ENCODE results near the gene USP2.

The USP2 gene

DNA sequence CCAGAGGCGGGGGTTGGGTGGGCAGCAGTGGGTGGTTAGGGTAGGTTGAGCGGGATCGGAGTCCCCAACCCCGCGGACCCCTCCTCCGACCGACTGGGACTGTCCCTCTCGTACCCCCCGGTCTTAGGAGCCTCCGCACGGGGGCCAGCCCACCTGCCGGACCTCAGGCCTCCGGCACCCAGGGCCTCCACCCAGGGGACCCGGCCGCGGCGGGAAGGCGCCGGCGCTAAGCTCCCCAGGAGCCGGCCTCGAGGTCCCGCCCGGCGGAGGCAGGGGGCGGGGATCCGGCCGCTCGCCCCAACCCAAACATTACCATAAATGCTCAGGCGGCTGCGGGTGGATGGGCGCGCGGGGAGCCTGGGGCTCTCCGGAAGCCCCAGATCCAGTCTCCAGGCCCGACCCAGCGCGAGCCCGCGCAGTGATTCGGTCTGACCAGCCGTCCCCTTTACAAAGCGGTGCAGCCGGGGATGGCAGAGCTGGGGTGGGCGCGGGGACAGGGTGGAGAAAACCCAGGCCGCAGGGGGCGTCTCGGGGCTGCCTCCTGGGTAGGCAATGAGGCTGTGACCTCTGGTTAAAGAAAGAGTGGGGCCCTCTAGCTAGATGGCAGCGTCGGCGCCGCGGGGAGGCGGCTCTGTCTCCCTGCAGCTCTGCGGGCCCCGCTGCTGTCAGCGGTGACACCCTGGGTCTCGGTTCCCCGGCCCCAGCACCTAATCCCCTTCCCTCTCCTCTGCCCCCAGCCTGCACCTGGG lies 60.5 kb downstream of the USP2 start:
- DNase-seq: peak; percentile 86

DNA sequence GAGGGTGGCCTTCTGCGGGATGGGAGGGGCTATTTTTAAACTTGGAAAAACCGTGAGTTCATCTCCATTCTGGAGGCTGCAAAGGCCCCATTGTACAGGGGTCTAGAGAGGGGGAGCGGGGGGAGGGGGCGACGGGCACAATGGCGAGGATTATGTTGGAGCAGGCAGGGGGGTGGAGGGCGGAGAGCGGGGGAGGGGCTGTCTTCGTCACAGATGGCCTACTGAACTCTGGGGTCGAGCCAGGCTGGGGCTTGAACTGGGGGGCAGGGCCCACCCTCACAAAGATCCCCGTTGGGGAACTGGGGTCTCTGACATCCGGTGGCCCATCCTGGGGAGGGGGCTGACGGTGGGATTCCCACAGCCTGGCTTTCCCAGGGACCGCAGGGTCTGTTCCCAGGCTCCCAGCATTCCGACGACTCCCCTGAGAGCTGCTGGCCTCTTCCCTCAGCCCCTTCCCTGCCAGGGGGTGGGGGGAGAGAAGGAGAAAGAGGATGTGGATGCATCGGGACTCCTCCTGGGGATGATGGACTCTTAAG lies 61.2 kb downstream of the USP2 start:
- DNase-seq: peak; percentile 89

DNA sequence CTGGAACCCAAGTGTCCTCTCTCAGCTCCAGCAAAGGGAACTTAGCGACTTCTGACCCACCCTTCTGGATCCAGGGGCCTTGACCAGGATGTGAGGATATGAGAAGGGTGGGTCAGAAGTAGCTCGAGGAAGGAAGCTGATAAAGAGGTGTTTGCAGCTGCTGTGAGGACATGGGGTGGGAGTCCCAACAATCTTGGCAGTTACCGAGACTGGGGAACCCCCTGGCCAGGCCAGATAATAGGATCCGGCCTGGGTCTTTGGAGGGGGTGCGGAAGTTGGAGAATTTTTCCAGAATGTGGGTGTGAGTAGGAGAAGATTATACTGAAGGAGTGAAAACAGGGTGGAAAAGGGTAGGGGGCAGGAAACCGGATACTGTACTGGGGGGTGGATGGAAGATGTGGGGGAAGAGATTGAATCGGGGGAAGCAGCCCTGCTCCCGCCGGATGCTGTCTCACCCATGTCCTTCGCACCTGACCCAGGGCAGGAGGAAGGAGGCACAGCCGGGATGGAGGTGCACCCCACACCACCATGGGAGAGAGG lies 61.7 kb downstream of the USP2 start:
- no peak for DNase-seq

DNA sequence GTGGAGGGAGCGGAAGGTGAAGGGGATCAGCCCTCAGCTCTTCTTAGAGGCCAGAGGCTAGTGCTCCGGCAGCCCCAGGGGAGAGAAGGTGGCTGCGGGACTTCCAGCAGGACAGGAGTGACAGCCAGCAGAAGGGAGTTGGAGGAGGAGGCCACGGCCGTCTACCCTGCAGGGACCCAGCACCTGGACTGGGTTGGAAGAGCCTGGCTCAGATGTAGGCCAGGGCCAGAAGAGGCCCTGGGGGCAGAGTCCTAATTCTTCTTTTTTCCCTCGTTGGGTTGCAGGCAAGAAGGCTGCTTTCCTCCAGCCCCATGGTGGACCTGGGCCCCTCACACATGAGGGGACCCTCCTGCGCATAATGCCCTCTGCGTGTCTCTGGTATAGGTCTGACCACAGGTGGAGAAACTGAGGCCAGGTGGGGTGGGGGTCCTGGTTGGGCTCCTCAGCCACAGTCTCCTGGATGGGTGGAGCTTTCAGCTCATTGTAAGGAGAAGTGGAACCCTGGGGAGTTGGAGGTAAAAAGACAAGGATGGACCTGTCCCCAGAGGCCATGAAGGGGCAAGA lies 62.3 kb downstream of the USP2 start:
- no peak for DNase-seq

DNA sequence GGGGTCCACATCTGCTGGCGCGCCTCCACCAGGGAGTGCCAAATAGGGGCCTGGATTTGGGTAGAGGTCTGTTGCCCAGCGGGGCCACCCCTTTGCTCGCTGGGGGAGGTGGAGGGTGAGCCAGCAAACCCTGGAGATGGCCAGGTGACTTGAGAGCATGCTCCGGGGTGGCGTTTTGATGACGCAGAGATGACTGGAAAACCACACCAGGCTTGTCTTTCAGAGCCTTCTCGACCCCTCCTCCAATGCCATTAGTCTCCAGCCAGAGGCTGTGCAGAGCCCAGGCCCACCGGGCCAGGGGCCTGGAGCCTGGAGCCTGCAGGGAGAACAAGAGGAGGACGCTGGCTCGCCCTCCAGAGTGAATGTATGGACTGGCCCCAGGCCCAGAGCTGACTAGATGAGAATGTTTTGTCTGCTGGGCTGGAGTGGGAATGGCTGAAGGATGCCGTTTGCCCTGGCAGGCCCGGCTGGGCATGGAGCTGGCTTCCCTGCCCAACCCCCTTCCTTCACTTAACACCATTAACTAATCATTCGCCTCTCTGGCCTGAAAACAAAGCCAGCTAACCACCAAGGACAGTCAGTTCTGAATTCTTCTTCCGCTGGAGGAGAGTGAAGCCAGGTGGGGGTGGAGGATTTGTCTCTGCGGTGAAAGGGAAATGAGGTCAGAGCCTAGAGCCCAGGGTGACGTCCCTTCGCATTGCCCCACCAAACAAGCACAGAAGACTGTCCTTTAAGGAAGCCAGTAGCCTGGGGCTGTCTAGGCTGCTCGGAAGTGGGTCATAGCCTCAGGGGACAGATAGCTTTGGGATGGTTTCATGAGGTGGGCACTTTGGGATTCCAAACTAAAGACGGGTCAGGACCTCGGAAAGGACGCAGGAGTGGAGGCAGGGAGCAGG lies 63.0 kb downstream of the USP2 start:
- DNase-seq: peak; percentile 74

DNA sequence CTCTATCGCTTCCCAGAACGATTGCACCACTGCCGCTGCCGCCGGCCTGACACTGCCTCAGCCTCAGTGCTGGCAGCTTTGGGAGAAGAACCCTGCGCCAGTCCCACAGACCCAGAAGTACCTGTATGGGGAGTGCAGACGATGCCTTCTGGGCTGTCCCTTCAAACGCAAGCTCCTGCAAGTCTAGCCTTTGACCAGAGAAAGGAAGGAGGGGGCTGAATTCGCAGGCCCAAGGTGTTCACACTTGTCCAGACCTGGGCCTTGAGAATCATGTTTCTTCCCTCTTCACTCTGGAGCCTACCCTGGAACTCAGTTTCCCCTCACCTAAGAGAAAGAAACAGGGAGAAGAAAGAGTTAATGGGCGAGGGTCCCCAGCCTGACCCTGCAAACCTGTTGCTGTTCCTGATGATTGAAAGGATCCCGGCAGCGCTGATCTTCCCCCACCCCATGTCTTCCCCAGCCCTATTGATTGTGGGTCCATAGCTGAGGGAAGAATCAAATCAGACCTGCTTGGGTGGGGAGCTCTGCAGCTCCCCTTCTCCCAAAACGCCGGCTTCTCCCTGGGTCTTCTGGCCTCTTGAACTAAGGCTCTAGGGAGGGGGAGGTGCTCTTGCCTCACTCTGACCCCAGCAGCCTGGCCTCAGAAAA lies 63.8 kb downstream of the USP2 start:
- DNase-seq: no peak

DNA sequence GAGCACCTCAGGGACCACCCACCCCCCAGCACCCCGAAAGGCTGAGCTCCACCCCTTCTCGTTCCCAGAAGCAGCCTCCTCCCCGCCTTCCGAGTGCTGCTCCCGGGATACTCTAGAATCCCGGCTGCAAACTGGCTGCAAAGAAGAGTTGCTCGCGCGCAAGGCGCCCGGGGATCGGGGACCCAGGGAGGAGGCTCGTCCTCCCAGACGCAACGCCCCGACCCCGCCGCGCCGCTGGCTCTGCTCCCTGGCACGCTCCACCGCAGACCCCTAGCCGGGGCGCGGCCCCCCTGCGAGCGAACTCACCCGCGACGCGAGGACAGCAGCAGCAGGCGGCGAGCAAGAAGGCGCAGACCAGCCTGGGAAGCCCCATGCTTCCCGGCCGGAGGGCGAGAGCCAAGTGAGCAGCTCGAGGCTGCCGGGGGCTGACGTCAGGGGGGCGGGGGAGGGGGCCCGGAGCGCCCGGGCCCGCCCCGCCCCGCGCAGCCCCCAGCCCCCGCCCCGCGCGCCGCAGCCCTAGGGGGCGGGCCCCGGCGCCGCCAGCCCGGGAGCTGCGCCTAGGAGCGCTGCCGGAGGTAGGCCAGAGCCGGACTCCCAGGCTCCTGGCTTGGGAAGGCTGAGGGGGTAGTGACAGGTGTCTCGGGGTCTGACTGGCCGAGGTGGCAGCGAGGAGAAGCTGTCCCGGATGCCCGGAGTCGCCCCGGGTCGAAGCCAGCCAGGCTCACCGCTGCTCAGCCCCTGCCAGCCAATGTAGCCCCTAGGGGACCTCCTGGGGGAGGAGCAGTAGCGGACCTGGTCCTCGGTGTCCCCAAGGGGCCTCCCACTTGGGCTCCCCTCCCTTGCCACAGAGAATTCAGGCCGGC lies 64.5 kb downstream of the USP2 start, which contains the start of gene MCAM:
Gene MCAM (minus strand): TSS at position 402 of the 863 bp plus-strand sequence. CDS start 29 bp downstream, at position 373.
- peak; percentile 72 for DNase-seq

DNA sequence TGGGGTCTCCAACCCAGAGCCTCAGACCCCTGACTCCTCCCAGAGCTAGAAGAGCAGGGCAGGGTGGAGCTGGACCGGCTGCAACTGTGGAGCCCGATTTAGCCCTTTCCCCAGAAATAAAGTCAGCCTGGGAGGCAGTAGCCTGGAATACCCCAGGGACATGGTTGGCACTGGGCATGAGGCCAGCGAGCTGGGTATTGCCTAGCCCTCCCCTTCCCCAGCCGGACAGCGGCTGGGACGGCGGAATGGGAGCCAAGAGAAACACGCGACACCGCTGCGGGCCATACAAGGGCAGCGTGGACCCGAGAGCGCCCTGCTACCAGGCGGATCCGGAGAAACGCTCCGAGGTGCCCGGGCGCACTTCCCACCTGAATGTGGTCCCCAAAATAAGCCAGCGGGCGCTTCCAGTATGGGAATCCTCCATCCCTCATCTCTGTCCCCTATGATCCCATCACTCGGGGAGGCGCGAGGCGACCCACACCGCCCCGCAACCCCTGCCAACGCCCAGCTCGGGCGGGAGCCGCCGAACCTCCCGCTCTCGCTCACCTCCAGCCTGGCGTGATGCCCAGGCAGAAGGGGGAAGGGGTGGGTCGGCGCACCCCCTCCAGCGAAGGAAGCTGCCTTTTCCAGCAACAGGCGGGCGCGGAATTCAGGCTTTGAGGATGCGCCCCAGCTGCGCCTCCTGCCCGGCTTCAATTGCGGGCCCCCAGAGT lies 65.3 kb downstream of the USP2 start:
- DNase-seq: peak; percentile 46

DNA sequence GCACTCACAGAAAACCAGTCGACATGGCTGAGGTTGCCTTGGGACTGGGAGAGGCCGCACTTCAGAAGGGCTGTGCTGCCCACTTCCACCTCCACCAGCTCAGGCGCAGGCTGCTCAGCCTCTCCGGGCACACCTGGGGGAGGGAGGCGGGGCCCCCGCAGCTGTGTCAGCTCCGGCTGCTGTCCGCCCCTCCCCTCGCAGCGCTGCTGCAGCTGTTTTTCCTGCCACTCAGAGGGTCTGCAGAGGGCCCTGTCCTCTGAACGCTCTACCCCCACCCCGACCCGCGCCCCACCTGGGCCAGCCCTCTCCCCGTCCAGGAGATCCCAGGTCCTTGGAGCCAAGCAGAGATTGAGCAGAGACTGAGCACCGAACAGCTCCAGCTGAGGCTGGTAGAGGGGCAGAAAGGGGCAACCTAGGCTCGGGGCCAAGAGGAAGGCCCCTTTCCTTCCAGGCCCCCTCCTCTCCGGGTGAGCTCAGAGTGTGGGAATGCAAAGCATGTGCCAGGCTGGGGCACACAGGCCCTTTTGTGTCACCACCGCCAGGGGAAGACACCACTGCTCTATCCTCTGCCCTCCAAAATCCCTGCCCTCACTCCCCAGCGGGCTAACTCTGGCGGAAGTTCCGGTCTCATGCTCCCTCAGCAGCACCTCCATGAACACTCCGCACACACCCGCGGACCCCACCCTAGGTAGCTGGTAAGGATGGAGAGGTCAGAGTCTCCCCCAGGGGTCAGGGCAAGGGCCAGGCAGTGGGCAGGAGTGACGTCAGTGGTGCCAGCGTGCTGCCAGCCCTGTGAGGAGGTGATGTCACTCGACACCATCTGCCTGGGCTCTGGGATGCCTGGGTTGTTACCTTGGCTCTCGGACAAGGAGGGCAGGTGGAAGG lies 66.1 kb downstream of the USP2 start:
- DNase-seq: peak; percentile 72

DNA sequence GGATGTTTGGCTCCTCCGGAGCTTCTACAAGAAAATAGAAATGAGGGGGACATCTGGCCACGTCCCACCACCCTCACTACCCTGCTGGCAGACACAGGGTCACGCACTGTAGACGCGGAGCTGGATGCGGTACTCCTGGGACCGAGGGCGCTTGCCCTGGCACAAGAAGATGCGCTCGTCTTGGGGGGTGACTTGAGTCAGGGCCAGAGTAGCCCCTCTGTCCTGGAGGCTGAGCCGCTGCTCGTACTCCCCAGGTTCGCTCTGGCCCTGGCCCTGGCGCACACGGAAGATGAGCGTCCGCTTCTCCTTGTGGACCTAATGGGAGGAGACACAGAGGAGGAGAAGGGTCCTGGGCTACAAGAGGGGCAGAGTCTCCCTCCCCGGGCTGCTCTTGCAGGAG lies 66.8 kb downstream of the USP2 start:
- no peak for DNase-seq

DNA sequence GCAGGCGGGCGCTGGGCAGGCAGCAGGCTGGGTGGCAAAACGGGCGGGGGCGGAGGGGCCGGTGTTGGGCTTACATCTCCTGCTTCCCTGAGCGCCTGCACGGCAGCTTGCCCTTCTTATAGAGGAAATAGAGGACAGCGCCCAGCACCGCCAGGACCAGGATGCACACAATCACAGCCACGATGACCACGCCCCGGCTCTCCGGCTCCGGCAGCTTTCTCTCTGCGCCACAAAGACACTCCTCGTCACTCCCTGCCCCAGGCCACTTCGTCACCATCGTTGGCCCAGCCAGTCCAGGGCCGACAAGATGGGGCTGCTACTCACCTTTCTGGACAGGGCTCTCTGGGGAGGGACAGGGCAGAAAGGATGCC lies 70.8 kb downstream of the USP2 start:
- no peak for DNase-seq

DNA sequence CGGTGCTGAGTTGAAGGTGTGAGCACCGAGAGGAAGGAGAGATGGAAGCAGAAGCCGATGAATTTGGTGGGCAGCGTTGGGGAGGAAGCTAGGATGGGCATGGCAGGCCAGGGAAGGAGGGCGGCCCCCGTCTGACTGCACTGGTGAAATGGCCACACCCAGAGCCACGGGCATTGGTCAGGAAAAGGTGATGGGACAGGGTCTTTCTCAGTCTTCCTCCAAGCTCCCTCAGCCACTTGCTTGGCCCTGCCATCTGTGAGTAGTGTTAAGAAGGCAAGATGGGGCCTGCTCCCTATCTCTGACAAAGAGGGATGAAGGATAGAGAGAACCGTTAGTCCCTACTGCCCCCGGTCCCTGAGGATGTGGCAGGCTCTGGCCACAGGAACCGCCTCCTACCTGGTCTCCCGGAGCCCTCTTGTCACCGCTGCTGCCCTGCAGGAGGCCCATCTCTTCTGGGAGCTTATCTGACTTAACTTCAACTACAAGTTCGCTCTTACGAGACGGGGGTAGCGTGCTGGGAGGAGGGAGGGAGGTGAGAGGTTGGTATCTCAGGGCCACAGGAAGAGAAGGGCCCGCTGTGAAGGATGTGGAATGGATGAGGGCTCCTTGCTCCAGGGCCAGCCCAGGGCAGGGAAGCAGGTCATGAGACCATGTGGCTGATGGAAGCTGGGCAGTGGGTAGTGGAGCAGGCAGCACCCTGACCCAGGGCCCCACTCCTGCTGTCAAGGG lies 71.4 kb downstream of the USP2 start:
- DNase-seq: no peak

DNA sequence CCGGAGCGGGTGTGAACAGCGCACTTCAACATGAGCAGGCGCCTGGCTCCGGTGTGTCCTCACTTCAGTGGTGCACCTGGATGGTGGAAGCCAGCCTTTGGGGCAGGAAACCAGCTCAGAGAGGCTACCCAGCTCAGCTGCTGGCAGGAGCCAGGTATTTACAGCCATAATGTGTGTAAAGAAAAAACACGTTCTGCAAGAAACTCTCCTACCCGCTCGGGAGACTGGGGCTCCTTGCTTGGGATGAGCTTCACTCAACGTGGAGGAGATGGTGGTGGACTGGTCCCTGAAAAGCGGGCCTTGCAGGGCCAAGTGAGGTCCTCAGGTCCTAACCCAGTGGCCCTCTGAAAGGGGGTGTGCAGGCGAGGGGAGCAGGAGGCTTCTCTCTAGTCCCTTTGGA lies 72.1 kb downstream of the USP2 start:
- DNase-seq: no peak

DNA sequence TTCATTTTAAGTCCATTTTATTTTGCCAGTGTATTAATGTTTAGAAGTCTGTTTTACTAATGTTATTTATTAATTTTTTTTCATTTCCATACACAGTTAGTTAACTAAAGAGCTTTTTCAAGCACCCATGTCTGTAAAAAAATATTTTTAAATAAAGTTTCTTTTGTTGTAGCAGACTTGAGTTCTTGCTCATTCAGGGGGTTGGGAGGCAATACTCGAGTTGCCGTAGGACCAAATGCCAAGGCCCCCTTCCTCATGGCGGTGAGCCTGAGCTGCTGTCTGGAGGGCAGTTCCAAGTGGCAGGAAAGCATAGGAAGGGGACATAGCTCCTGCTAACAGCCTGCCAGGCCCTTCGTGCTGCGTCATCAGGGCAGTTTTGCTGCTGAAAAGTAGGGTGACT lies 73.5 kb downstream of the USP2 start:
- DNase-seq: no peak

DNA sequence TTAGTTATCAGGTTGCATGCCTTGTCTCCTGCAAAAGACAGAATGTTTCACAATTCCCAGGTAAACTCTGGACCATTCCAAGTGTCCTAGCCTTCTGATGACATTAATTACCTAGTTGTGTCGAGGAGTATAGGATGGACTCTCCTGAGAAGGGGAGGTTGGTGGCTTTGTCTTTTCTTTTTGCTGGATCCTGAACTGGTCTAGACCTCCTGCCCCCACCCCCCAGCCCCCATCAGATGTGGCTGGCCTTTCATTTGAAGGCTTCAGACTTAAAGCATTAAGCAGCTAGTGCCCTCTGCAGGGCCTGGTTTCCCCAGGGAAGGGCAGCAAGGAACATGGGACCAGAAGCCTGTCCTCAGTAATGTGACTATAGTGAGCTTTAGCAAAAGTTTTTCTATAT lies 74.3 kb downstream of the USP2 start:
- DNase-seq: peak; percentile 34

DNA sequence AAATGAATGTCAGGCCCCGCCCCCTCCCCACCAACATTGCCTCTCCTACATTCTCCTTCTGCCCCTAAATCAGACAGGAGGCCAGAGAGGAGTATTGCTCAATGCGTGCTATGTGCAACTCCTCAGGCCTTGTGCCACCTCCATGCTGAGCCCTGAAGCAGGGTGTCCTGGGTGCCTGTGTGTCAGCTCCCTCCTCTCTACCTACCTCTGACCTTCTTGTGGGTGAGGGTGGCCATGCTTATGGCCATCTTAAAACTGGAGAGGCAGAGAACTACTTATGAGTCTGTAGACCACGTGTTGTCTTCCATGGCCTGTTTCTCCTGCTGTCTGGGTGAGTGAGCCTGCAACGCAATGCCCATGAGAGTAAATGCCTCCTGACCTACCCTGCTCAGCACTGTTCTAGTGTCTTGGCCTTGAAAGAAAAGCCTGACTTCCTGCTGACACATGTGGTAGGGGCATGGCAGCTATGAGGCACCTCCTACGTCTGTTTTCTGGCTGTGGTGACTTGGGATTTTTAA lies 75.1 kb downstream of the USP2 start:
- peak; percentile 62 for DNase-seq

DNA sequence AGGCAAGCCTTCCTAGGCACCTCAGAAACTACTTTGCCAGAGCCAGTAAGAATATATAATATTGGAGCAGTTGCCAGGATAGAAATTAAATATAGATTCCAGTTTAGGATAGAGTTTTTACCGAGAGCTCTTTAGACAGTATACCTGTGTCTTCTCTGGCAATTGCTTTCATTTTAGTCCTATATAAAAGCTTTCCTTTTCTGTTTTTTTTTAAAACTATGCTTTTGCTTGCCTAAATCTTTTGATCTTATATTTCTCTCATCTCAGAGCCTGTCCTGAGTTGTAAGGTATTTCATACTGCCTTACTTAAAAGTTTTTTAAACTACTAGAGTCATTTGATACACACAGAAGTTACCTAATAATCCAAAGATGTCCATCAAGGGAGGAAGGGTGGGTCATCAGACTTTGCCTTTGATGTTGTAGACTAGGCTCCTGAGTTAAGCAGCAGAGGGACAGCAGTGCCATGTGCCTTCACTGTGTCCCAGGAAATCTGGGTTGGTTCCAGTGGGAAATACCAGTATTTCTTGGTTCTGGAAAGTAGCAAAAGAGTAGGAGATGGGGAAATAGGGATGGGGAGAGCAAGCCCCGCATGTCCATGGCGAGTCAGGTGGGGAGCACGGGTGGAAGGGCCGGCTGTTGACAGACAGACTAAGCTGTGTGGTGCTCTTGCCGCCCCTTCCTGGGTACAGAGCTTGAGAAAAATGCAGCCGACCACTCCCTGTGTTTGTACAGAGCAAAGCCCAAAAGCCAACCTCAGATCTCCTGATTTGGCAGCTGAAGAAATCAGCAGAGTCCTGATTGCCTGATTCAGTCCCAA lies 75.7 kb downstream of the USP2 start:
- no peak for DNase-seq
